ENCODE results near the gene MED13L.

Gene MED13L

DNA sequence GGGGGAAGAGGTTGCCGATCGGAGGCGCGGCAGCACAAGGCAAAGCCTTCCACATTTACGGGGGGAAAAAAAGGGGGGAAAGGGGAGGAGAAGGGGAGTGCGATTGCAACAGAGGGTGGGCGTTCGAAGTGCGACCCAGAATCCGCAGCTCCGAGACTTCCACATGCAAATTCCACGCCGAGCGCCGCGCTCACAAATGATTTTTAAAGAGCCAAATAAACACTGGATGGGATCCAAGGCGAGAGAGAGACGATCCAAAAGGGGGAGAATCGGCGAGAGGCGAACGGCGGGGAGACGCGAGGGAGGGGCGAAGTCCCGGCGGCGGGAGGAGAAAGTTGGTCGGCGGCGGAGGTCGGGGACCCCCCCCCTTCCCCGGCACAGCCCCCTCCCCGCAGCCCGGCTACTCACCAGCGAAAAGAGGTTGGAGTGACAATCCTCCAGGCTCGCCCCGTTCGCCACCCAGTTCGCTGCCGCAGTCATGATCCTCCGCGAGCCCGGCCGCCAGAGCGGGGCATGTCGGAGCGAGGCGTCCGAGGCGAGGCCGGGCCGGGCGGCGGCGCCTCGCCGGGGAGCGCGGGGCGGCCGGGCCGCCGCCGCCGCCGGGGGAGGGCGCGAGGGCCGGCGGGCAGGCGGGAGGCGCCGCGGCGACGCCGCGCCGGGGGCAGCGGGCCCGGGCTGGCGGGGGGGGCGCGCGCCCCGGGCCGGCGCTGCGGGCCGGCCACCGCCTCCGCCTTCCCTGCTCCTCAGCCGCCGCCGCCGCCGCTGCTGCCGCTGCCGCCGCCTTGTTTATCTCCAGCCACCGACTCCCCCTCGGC is 634 bp downstream of the MED13L start:
- TF ChIP-seq, protein P1, sequence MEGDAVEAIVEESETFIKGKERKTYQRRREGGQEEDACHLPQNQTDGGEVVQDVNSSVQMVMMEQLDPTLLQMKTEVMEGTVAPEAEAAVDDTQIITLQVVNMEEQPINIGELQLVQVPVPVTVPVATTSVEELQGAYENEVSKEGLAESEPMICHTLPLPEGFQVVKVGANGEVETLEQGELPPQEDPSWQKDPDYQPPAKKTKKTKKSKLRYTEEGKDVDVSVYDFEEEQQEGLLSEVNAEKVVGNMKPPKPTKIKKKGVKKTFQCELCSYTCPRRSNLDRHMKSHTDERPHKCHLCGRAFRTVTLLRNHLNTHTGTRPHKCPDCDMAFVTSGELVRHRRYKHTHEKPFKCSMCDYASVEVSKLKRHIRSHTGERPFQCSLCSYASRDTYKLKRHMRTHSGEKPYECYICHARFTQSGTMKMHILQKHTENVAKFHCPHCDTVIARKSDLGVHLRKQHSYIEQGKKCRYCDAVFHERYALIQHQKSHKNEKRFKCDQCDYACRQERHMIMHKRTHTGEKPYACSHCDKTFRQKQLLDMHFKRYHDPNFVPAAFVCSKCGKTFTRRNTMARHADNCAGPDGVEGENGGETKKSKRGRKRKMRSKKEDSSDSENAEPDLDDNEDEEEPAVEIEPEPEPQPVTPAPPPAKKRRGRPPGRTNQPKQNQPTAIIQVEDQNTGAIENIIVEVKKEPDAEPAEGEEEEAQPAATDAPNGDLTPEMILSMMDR (conservative IDR thresholded peaks at IDR 0.05; ENCODE audit: low read length) = no peak
- DNase-seq (ENCODE audit: low read depth) = peak; percentile 66
- peak overlapping the region; percentile 88 for H3K4me3 ChIP-seq (ENCODE audit: low read length)

DNA sequence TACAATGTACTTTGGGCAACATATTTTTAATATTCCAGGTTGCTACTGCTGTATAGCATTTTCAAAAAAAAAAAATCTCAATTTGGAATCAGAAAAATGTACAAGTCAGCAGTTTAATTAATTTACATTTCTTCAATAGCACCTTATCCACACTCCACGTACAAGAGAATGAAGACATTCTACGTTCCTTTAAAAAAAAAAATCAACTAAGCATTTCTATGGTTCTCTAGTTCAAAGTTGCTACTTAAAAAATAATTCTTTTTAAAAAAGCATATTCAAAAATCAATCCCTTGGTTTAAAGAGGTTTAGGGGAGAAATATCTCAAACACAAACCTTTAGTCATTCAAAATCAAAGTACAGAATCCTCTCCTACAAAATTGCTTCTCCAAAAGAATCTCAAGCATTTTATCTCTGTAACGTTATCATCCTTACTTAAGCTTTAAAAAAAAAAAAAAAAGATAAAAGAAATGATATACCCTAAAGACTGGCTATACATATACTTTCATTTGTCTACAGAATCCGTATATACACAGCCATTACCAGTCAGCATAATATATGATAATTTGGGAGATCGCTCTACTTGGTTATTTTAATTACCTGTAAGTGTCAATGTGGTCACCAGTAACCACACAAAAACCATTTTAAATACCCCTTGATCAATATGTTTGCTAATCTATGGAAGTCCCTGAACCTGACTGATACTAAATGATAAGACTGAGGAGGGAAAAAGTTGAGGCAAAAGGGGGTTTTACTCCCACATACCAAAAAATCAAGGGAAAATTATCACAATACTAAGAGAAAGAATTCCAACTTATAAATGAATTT is 2.7 kb downstream of the MED13L start:
- H3K4me3 ChIP-seq (ENCODE audit: low read length) = peak overlapping the region; percentile 88
- no peak for DNase-seq (ENCODE audit: low read depth)

DNA sequence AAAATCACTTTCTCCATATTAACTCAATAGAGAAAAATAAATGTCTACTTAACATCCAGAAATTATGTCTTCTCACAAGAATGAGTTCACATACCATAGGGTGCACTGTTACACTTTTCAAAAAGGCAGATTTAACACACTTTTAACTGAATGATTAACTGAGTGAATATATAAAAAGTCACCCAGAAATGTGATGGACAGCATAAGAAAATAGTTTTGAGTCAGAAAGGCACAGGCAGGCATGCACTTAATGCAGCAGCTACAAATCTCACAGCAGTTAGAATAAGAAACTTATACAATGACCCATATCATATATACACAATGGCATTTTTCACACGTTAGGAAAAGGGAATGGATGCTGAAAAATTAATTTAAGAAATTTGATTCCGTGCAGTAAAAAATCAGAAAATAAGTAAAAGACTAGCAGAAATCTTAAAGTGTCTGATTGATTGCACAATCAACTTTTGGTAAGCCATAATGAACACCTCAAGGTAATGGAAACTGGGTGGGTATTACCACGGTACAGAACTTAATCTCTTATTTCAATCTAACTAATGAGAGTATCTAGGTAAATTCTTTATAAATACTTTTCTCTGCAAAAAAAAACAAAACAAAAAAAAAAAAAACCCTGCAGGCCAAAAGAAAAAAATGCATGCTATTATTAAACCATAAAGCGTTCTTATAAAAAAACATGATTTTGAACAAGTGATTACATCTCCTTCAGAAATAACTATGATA is 3.5 kb downstream of the MED13L start:
- DNase-seq (ENCODE audit: low read depth) = no peak
- H3K4me3 ChIP-seq (ENCODE audit: low read length) = peak overlapping the region; percentile 88
- TF ChIP-seq, protein P1 (conservative IDR thresholded peaks at IDR 0.05; ENCODE audit: low read length) = no peak

More for the DNA sequence above, 2.7 kb downstream of the MED13L start:
- TF ChIP-seq, protein P1 (conservative IDR thresholded peaks at IDR 0.05; ENCODE audit: low read length) = no peak

DNA sequence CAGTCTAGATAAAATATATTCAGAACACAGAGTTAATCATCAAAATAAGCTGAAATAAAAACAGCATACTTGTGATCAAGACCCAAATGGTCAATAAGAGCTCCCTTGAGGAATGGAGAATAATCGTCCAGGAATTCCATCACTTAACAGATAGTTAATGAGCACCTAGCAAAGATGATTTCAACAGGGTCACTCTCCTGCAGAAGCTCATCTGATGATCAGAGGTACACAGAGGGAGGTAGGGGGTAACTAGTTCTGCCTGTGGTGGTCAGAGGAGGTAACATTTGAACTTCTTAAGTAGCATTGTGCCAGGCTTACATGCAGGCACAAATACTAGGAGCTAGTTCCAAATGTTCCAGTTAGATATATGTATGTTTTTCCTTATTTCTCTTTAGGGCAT is 9.5 kb downstream of the MED13L start:
- H3K4me3 ChIP-seq (ENCODE audit: low read length) = no peak overlapping the region
- peak; percentile 27 for DNase-seq (ENCODE audit: low read depth)
- TF ChIP-seq, protein P1 (conservative IDR thresholded peaks at IDR 0.05; ENCODE audit: low read length) = no peak

DNA sequence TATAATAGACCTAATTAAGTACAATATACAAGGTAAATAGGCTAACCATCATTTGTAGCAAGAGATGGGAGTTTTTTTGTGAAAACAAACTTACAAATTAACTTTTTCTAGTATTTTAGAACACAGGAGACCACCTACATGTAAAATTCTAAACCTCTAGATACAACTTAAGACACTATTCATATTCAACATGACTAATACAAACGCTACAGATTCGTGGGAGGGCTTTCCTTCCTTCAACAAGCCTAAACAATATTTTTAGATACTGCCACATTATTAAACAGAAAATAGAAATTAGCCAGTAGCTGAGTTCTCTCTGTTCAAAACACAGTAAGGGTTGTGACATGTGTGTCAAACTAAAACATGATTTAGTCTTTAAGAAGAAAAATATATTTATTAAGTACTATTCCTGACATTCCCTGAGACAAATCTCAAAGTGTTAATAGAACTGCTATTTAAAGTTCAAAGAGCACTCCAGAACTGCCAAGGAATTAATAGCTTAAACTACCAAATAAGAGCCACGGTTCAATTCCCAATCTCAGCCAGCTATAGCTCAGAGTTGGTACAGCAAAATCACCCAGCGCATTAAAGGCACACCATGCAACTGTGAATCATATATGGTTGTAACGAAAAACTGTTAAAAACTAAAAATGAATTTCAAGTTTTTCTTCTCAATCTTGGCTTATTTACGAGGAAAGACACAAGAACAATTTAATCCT is 10.7 kb downstream of the MED13L start:
- H3K4me3 ChIP-seq (ENCODE audit: low read length) = no peak overlapping the region
- TF ChIP-seq, protein P1 (conservative IDR thresholded peaks at IDR 0.05; ENCODE audit: low read length) = no peak
- DNase-seq (ENCODE audit: low read depth) = no peak

DNA sequence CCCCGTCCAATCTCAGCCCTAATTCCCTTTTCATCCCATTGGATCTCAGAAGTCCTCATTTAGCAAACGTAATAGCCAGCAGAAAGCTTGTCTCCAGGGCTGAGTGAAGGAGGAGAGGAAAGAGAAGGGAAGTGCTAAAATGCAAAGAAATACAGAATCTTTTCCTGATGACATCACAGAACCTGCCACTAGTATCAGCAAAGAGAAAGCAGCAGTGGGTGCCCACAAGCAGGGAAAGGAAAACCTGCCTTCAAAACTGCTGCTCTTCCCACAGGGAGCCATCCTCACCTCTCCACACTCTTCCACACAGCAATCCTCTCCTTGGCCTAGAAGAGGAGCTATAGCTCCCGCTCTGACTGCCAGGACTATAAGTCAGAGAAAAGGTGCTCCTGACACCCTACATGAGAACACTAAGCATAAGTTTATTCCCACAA is 11.3 kb downstream of the MED13L start:
- peak overlapping the region; percentile 7 for H3K4me3 ChIP-seq (ENCODE audit: low read length)
- TF ChIP-seq, protein P1 (conservative IDR thresholded peaks at IDR 0.05; ENCODE audit: low read length) = peak; percentile 21; the same call in 1 of the 2 replicates
- peak; percentile 22 for DNase-seq (ENCODE audit: low read depth)
